Lung microvascular endothelial cell (primary cell): ENCODE results near the gene AGPAT2. TPM values are rescaled to one million over a fixed set of nuclear protein-coding genes. Genes with fewer than 3 reads are reported as not detected.

Experiments used
- DNase-seq, 2 donors: peaks; one replicate each; pipeline versions ENCODE4 v3.0.0 to v3.0.0-alpha.2; 2010; ENCODE audit warnings: low read depth in 2 of 2
- total RNA-seq: library from RNA; depleted of rRNA; stranded (reverse); fragments of >200 nt; gene quantifications from 2 replicates; pipeline ENCODE4 v1.2.1, GENCODE V29; 2014

The AGPAT2 gene
- total RNA-seq, 1 donor from 2014 or later: 18.8 TPM

- DNase-seq: no peak
Observed at GRCh38 chr9:136688274-136689107, 1.2 kb upstream of the AGPAT2 start.

DNA sequence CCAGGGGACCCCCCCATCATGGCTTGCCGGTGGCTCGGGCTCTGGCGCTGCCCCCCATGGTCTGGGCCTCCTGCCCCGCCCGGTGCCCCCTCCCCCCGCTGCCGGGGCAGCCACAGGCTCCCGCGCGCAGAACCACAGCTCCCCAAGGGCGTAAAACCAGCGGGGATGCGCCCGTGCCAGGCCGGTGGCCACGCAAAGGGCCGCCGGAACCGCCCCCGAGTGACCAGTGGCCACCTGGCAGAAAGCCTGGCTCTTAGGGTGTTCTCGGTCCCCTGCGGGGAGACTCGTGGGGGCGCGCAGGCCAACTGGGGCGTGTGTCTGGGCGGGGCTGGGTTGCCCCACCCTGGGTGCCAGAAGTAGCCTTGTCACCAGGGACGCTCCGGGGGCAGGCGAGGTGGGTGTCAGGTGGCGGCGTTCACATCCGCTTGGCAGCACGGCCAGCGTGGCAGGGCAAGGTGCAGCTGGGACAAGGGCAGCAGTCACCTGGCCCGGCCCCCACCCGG lies 515 bp upstream of the AGPAT2 start:
- DNase-seq: no peak

DNA sequence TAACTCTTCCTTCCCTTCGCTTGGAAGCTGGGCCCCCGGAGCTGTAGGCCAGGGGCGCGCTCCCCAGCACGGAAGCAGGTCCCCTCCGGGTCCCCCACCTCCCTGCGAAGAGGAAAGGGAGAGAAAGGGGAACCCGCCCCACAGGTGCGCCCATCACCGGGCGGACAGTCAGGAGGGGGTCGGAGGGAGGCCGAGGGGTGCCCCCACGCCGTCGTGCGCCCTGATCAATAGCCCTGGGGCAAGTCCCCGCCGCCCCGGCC lies 793 bp downstream of the AGPAT2 start:
- DNase-seq: no peak

- peak in 1 of 2 donors; percentile 28 for DNase-seq
Observed at GRCh38 chr9:136685790-136686533, 1.3 kb downstream of the AGPAT2 start.

DNA sequence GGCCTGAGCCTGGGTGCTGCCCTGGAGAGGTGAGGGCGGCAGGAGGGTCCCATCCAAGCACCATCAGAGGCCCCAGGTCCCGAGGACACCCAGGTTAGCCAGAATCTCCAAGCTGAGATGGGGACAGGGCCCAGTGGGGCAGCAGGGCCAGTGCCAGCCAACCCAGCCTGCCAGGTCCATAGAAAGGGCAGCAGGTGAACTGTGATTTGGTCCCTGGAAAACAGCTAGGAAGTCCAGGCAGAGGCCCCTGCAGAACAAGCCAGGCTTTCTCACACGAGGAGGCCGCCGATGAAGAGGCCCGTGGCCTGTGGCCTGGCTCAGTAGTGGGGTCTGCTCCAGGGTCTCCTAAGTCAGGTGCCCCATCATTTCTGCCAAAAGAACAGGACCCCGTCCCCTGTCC lies 2.0 kb downstream of the AGPAT2 start:
- DNase-seq: no peak

DNA sequence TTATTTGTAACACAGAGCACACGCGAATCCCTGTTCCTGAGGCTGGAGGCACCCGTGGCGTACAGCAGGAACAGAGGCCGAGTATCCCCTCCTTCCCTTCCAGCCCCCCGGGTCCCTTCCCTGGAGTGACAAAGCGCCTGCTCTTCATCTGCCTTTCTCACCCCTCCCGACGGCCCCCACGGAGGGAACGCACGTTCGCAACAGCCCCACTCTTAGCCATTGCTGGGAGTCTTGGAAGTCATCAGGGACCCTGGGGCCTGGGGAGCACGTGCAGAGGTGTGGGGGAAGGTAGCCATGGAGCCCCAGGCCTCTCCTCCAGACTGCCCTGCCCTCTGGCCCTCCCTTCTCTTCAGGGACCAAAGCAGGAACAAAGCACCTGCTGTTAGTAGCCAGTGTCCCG lies 2.5 kb downstream of the AGPAT2 start:
- DNase-seq: no peak

- no peak for DNase-seq
Observed at GRCh38 chr9:136684339-136684738, 2.9 kb downstream of the AGPAT2 start.

DNA sequence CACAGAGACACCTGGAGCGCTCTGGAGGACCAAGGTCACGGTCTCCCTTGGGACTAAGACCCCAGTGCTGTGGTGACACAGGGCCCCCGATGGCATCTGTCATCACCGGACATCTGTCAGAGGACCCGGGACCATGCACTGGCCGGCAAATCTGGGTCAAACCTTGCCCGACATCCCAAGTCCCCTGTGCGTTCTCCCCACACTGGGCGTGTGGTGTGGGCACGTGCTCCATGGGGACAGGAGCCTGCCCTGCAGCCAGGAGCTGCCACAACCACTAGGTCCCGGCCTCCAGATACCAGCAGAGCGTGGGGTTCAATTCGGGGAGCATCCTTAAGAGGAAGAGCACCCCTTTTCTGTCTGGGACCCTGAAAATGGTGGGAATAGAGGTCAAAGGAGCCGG lies 3.5 kb downstream of the AGPAT2 start:
- no peak for DNase-seq

DNA sequence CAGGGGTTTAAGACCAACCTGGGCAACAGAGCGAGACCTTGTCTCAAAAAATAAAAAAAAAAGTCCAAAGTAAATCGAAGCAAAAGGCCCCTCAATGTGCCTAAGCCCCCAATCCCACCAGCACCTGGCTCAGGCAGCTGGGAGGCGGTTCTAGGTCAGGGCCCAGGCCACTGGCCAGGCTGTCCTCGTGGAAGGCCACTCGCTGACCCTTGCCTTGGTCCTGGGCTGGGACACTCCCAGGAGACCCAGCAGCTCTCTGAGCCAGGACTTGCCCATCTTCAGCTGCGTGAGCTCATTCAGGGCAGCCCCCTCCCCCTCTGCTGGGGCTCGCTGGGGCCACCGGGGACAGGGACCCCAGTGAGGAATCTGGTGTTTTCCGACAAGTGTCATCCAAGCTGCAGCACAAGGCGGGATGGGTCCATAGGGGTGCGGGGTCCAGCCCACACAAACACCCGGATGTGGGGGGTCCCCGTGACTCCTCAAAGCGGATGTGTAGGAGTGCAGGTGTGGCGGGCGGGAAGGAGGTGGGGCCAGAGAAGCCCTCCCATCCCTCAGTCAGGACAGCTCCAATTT lies 4.0 kb downstream of the AGPAT2 start:
- DNase-seq: no peak

GRCh38 chr9:136682710-136683109 lies 4.5 kb downstream of the AGPAT2 start:
- no peak for DNase-seq

GRCh38 chr9:136681945-136682699 lies 5.1 kb downstream of the AGPAT2 start:
- DNase-seq: no peak

- no peak for DNase-seq
Observed at GRCh38 chr9:136681029-136681428, 6.2 kb downstream of the AGPAT2 start.

DNA sequence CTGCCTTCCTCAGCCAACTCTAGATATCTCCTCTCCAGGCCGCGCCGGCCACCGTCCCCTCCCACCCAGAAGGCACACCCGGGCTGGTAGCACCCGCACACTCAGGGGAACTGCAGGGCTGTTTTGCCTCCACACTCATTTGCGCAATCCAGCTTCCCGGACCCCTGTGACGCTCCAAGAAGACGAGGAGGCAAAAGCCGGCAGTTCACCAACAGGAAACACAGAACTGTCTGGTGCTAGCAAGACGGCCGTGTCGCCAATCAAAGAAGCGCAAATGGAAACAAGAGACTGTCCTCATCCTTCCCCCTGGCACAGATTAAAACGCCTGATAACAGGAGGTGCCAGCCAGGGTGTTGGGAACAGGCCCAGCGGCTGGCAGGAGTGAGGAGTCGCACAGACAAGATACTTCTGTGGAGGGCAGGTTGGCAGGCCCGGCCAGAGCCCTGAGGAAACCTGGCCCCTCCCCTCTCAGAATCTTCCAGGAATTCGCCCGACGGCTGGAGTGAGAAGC lies 7.8 kb downstream of the AGPAT2 start:
- DNase-seq: no peak

- no peak for DNase-seq
Observed at GRCh38 chr9:136678624-136679023, 8.6 kb downstream of the AGPAT2 start.

DNA sequence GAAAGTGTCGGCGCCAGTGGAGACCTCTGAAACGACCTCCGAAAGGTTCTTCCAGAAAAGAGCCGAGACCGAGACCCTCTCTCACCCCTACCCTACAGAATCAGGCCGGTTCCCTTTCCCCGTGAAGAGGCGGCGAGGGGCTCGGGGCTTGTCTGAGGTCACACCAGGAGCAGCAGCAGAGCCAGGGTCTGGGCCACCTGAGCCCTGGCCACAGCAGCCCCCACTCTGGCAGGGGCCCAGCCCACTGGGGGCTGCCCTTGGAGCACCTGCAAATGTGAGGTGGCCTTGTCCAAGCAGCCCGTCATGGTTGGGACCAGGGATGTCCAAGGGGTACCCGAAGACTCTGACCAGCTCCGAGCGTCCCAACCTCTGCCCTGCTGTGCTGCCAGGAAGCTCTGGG lies 9.2 kb downstream of the AGPAT2 start:
- DNase-seq: no peak

DNA sequence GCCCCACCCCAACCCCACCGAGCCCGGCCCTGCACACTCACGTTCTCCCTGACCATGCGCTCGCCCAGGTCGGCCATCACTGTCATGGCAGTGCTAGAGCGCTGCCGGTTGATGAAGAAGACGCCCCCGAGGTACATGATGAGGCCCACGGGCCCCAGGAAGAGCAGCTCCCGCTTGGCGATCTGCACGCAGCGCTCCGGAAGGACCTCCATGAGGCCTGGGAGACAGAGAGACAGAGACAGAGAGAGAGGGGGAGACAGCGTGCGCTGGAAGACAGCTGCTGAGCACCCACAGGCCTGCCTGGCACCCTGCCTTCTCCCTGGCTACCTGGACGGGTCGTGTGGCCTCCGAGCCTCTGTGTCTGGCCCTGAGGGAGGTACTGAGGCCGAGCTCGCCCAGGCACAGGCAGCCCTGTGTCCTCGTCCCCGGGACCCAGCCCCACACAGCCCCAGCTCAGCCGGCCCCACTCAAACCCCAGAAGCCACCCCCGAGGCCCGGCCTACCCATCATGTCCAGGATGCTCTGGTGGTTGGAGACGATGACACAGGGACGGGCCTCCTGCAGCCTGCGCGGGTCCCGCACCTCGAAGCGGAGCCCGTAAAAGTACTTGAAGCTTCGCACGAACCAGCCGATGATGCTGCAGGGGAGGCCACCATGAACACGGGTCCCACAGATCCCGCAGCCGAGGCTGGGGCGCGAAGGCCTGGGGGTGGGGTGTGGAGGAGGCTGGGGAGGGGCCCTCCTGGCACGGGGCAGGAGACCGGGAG lies 10.2 kb downstream of the AGPAT2 start:
- no peak for DNase-seq

DNA sequence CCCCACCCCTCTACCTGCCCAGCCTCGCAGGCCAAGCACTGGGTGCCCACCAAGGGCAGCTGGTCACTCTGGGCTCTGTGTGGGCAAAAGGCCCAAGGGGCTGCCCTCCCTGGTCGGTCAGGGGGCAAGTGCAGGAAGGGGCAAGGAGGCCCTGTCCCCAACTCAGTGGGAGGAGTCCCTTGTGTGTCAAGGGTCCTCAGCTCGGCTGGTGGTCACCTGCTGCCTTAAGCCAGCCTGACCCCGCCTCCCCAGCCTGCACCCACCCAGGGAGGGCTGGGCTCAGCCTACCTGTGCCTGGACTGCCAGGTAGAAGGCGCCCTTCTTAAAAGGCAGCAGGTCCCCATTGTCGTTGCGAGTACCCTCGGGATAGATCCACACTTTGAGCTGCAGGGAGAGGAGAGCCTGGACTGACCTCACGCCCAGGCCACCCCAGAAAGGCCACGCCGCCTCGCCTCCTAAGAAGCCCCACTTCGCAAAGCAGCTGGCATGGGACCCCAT lies 10.9 kb downstream of the AGPAT2 start:
- peak in 1 of 2 donors; percentile 54 for DNase-seq

DNA sequence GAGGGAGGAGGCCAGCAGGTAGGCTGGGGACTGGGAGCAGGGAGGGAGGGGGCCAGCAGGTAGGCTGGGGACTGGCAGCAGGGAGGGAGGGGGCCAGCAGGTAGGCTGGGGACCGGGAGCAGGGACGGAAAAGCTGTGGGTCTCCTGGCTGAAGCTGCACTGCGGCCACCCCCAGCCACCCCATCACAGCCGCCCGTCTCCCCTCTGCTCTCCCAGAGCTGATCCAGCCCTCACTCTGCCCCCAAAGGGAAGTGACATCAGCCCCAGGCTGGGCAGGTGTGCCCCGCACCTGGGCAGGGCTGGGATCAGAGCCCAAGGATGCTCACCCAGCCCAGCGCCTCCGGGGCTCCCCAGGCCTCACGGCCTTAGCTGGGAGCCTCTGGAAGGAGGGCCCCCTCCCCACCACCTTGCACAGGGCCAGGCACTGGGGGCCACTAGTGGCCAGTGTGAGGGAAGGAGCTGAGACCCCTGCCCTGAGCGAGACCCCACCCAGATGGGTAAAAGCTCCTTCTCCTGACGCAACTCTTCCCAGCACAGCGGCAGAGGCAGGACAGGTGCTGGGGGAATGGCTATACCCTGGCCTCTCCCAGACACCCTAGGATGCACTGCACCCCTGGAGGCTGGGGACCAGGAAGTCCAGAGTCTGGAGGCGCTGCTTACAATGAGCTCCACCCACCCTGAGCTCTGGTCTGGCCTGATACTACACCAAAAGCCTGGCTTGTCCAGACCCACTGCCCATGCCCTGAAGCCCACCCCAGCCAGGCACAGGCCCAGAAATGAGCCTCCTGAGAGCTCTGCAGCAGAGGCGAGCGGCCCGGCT lies 11.6 kb downstream of the AGPAT2 start:
- DNase-seq: peak; percentile 60 to 82

- DNase-seq: peak; percentile 92 to 95
Observed at GRCh38 chr9:136674786-136675349, 12.4 kb downstream of the AGPAT2 start.
